Endothelial cell of umbilical vein (primary cell): ENCODE data around the gene C11orf65.

Experiments
- CTCF ChIP-seq, 2 donors: IDR thresholded peaks; 1 replicate in 1 of 2; 2 replicates in 1 of 2; pipeline ENCODE4 v1.5.1; 2011; ENCODE audit warnings: low read length in 2 of 2, mild to moderate bottlenecking in 2 of 2, moderate library complexity in 2 of 2, control low read depth in 1 of 2, inconsistent platforms in 1 of 2, low read depth in 1 of 2; ENCODE audit not compliant: insufficient read depth in 1 of 2; ENCODE audit errors: extremely low read depth in 1 of 2
- EZH2 ChIP-seq: IDR thresholded peaks from 2 replicates; pipeline ENCODE4 v1.6.1; 2012; ENCODE audit warnings: borderline replicate concordance, low read depth, mild to moderate bottlenecking, moderate library complexity, low read length, inconsistent platforms; ENCODE audit not compliant: severe bottlenecking
- JUN ChIP-seq: IDR thresholded peaks from 2 replicates; pipeline ENCODE4 v1.6.1; 2011; ENCODE audit warnings: borderline replicate concordance, low read depth; ENCODE audit not compliant: insufficient read length, insufficient read depth
- MAX ChIP-seq: IDR thresholded peaks from 2 replicates; pipeline ENCODE4 v1.6.1; 2011; ENCODE audit not compliant: insufficient read depth, insufficient read length
- MYC ChIP-seq: IDR thresholded peaks from one replicate; pipeline ENCODE4 v1.6.1; 2011; ENCODE audit warnings: mild to moderate bottlenecking, low read depth, low read length
- POLR2A ChIP-seq: IDR thresholded peaks from 2 replicates; pipeline ENCODE4 v1.6.1; 2012; ENCODE audit warnings: low read depth, mild to moderate bottlenecking, control low read depth, low read length
- POLR2AphosphoS5 ChIP-seq: IDR thresholded peaks from 2 replicates; pipeline ENCODE4 v1.6.1; 2012; ENCODE audit warnings: low read depth, mild to moderate bottlenecking, control low read depth, low read length, moderate library complexity; ENCODE audit not compliant: insufficient read depth

- TF ChIP-seq MYC: no peak
- TF ChIP-seq EZH2: no peak
- TF ChIP-seq CTCF (IDR thresholded peaks at IDR 0.05; ENCODE audit: extremely low read depth in 1 of 2, insufficient read depth in 1 of 2, low read depth in 1 of 2, low read length in 2 of 2): no peak
- TF ChIP-seq POLR2A: no peak
- TF ChIP-seq MAX: no peak
- TF ChIP-seq POLR2AphosphoS5: no peak
- no peak for TF ChIP-seq JUN
These were observed 5.4 kb upstream of the C11orf65 start for GRCh38 chr11:108472681-108473080.
